Caco-2 (cell line): ENCODE measurements around the gene PRXL2B. TPM values are rescaled to one million over a fixed set of nuclear protein-coding genes. Genes with fewer than 3 reads are reported as not detected.

Experiments used
- BruUV-seq: library from RNA; stranded (reverse); fragments of 400-500 nt; replicated peaks from 2 replicates; lab custom pipeline; 2021; lab: Mats Ljungman, UMichigan
- CTCF ChIA-PET: fragments of 300-600 bp; sonication (Branson Sonifier 250); formaldehyde crosslinking; loops from one replicate; lab custom pipeline; 2022; ENCODE audit warnings: antibody characterized with exemption; lab: Charles Lee
- POLR2A ChIA-PET: fragments of 300-600 bp; sonication (Branson Sonifier 250); formaldehyde crosslinking; loops from one replicate; lab custom pipeline; 2022; ENCODE audit warnings: antibody characterized with exemption; lab: Charles Lee
- DNase-seq, 2 experiments: peaks; one replicate each; pipeline versions ENCODE4 v3.0.0 to v3.0.0-alpha.2; 2020 to 2022
- H3K27me3 ChIP-seq: replicated peaks from 2 replicates; pipeline ENCODE4 v1.6.0; 2011; ENCODE audit warnings: low read length; ENCODE audit not compliant: control insufficient read depth, insufficient read depth
- H3K36me3 ChIP-seq: 2 replicates; pipeline ENCODE4 v1.5.1; 2011; ENCODE audit warnings: low read length; ENCODE audit not compliant: control insufficient read depth, insufficient read depth
- H3K4me1 ChIP-seq: fragments of 250-450 bp; sonication (Bioruptor Pico); 2 replicates; pipeline ENCODE4 v1.5.1; 2020; ENCODE audit warnings: mild to moderate bottlenecking
- H3K4me3 ChIP-seq: 2 replicates; pipeline ENCODE4 v1.5.1; 2011; ENCODE audit warnings: low read depth, mild to moderate bottlenecking, control low read depth, low read length
- H3K9me3 ChIP-seq: fragments of 250-450 bp; sonication (Bioruptor Pico); 2 replicates; pipeline ENCODE4 v1.5.1; 2020; ENCODE audit warnings: mild to moderate bottlenecking, moderate library complexity
- H3K27ac Mint-ChIP-seq: one replicate; pipeline ENCODE4 v1.8.0; 2022; ENCODE audit warnings: mixed read lengths; ENCODE audit not compliant: unreplicated experiment
- H3K27me3 Mint-ChIP-seq: one replicate; pipeline ENCODE4 v1.8.0; 2022; ENCODE audit warnings: mixed read lengths; ENCODE audit not compliant: insufficient read depth, unreplicated experiment
- H3K36me3 Mint-ChIP-seq: one replicate; pipeline ENCODE4 v1.8.0; 2022; ENCODE audit warnings: mild to moderate bottlenecking, mixed read lengths; ENCODE audit not compliant: insufficient read depth, unreplicated experiment
- H3K4me1 Mint-ChIP-seq: one replicate; pipeline ENCODE4 v1.8.0; 2022; ENCODE audit warnings: low read depth, mixed read lengths; ENCODE audit not compliant: unreplicated experiment
- H3K4me3 Mint-ChIP-seq: one replicate; pipeline ENCODE4 v1.8.0; 2022; ENCODE audit warnings: mild to moderate bottlenecking, moderate library complexity, mixed read lengths; ENCODE audit not compliant: unreplicated experiment
- H3K9me3 Mint-ChIP-seq: one replicate; pipeline ENCODE4 v1.8.0; 2022; ENCODE audit warnings: mixed read lengths; ENCODE audit not compliant: unreplicated experiment
- intact Hi-C: fragments of 100-400 bp; cut with micrococcal nuclease; formaldehyde crosslinking; loops from one replicate; pipeline ENCODE4 v1.10.0; 2022; ENCODE audit not compliant: unreplicated experiment
- total RNA-seq: library from RNA; stranded (reverse); gene quantifications from 2 replicates; pipeline ENCODE4 v1.2.3, GENCODE V29; 2022
- TF ChIP-seq, protein P1 (sequence below), 2 experiments: fragments of 200-600 bp in 1 of 2; IDR thresholded peaks; 1 replicate in 1 of 2; 2 replicates in 1 of 2; pipeline versions ENCODE4 v1.5.1 to v1.8.0; 2011 to 2022; ENCODE audit warnings: antibody characterized with exemption in 1 of 2, control low read depth in 1 of 2, inconsistent platforms in 1 of 2, low read depth in 1 of 2, low read length in 1 of 2, mild to moderate bottlenecking in 1 of 2, moderate library complexity in 1 of 2; ENCODE audit not compliant: insufficient read depth in 1 of 2, severe bottlenecking in 1 of 2, unreplicated experiment in 1 of 2

PRXL2B gene
- total RNA-seq, 1 experiment from 2014 or later, result 16.2 TPM

DNA sequence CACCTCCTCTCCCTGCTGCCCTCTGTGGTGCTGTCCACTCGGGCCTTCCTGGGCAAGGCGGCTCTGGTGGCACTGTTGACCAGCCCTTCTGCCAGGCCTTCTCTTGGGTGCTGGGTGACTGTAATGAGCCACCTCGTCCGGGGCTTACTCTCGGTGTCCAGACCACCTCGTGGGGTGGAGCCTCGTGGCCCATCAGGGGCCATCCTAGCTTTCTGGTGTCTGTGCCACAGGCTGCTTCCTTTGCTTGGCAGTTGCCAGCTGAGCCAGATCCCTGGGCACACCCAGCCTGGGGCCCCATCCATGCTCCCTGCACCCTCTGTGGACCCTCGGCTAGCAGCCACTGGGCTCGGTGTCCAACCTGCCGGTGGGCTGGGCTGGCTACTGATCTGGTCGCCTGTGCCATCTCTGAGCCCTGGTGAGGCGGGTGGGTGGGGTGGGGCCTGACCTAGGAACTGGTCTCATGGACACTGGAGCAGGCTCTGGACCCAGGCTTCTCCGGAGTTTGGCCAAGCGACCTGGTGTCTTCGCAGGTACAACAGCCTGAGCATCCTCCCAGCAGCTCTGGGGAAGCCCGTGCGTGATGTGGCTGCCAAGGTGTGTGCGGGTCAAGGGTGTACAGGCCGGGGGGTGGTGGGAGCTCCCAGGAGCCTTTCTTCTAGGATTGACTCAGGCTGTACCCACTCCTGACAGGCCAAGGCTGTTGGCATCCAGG lies 1.4 kb downstream of the PRXL2B start:
- TF ChIP-seq, protein P1, sequence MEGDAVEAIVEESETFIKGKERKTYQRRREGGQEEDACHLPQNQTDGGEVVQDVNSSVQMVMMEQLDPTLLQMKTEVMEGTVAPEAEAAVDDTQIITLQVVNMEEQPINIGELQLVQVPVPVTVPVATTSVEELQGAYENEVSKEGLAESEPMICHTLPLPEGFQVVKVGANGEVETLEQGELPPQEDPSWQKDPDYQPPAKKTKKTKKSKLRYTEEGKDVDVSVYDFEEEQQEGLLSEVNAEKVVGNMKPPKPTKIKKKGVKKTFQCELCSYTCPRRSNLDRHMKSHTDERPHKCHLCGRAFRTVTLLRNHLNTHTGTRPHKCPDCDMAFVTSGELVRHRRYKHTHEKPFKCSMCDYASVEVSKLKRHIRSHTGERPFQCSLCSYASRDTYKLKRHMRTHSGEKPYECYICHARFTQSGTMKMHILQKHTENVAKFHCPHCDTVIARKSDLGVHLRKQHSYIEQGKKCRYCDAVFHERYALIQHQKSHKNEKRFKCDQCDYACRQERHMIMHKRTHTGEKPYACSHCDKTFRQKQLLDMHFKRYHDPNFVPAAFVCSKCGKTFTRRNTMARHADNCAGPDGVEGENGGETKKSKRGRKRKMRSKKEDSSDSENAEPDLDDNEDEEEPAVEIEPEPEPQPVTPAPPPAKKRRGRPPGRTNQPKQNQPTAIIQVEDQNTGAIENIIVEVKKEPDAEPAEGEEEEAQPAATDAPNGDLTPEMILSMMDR (IDR thresholded peaks at IDR 0.05; ENCODE audit: insufficient read depth in 1 of 2, low read depth in 1 of 2, low read length in 1 of 2, severe bottlenecking in 1 of 2, unreplicated experiment in 1 of 2), result no peak
- ChIA-PET CTCF (interaction anchor here (0.6 kb wide), 1 partner anchor 273 kb away, joined by 6 read pairs; no protein-coding TSS in a partner anchor), POLR2A (no interaction called here)
- intact Hi-C loops, result loop anchor here (2.0 to 5.0 kb wide), 2 partner anchors 55 to 61 kb away; partner anchors contain the start of gene PANK4
- H3K4me1 Mint-ChIP-seq, result no peaks in the 10 kb centered on the region
- Histone ChIP-seq H3K36me3 (no peaks in the 10 kb centered on the region), H3K4me3 (peak overlapping the region; percentile 76; the same call in 1 of the 2 replicates), H3K9me3 (no peaks in the 10 kb centered on the region), H3K27me3 (no peaks in the 10 kb centered on the region), H3K4me1 (peaks cover 6% of the 10 kb centered on the region; the same call in 1 of the 2 replicates)
- no peaks in the 10 kb centered on the region for H3K9me3 Mint-ChIP-seq
- H3K4me3 Mint-ChIP-seq, result peak overlapping the region; percentile 79
- no peak overlapping the region for H3K27ac Mint-ChIP-seq
- no TSS peak for BruUV-seq
- H3K36me3 Mint-ChIP-seq, result peaks cover 5% of the 10 kb centered on the region
- H3K27me3 Mint-ChIP-seq, result no peaks in the 10 kb centered on the region
- DNase-seq, result peak in 1 of 2 experiments; percentile 30

DNA sequence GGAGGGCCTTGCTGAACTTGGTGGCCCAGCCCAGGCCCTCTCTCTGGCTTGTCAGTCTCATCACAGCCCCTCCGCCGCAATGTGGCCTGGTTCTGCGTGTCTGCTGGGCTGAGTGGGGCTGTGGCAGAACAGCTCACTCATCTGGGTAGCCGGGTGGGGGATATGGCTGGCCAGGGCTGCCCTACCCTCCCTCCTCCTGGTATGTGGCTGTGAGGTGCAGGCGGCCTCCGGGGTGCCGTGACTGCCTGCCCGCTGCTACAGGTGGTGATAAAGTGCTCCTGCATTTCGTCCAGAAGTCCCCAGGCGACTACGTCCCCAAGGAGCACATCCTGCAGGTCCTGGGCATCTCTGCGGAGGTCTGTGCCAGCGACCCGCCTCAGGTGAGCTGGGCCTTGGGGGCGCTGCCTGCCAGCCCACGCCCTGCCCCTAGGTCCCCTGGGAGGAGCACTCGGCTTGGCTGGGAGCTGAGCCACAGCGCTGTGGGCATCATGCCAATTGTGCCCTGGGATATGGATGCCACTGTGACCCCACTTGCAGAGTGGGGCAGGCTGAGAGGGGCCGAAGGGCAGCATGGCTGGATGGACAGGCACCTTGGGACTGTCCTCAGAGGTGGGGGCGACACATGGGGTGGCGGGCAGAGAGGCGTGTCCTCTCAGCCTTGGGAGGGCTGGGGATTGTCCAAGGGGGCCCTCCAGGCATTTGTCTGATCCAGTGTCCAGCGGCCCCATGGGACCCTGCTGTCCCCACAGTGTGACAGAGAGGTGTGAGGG lies 2.3 kb downstream of the PRXL2B start:
- no peaks in the 10 kb centered on the region for H3K27me3 ChIP-seq
- no peaks in the 10 kb centered on the region for H3K9me3 ChIP-seq
- intact Hi-C loops, result loop anchor here (5.0 kb wide), 1 partner anchor 62 kb away; the partner anchor contains the start of gene PANK4
- BruUV-seq, result no TSS peak
- Mint-ChIP-seq H3K27ac (no peak overlapping the region), H3K9me3 (no peaks in the 10 kb centered on the region), H3K4me1 (no peaks in the 10 kb centered on the region), H3K36me3 (peaks cover 5% of the 10 kb centered on the region), H3K27me3 (no peaks in the 10 kb centered on the region), H3K4me3 (no peak overlapping the region)
- peaks cover 6% of the 10 kb centered on the region; the same call in 1 of the 2 replicates for H3K4me1 ChIP-seq
- H3K36me3 ChIP-seq, result no peaks in the 10 kb centered on the region
- TF ChIP-seq, protein P1 (IDR thresholded peaks at IDR 0.05; ENCODE audit: insufficient read depth in 1 of 2, low read depth in 1 of 2, low read length in 1 of 2, severe bottlenecking in 1 of 2, unreplicated experiment in 1 of 2), result no peak
- ChIA-PET POLR2A (no interaction called here), CTCF (no interaction called here)
- H3K4me3 ChIP-seq, result no peak overlapping the region
- DNase-seq, result no peak
